HG03060 (cell line): Measurements from ENCODE around the gene DLG2.
"Not testable (repeated sequence)": the region's sequence is repeated elsewhere in the genome, so short reads cannot be mapped to it uniquely, and the experiment has no call there.

Experiments
- ATAC-seq: cut with Tn5 transposase; IDR thresholded peaks from one replicate; pipeline ENCODE4 v1.9.1; 2021; ENCODE audit warnings: low read depth, moderate number of reproducible peaks; ENCODE audit not compliant: unreplicated experiment

The DLG2 gene

DNA sequence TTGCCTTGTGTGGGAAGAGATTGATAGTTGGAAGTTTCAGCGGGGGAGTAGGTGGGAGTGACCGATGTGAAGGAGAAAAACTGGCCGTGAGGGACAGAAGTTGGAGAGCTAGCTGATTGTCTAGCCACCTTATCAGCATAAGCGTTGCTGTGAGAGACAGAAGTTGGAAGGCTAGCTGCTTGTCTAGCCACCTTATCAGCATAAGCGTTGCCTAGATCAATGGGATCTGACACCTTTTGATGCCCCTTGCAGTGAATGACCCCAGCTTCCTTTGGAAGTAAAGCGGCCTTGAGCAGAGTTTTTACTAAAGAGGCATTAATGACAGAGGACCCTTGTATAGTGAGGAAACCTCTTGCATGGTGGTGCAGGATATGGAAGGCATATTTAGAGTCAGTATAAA is 2183.3 kb downstream of the DLG2 start:
- ATAC-seq: not testable (repeated sequence)

DNA sequence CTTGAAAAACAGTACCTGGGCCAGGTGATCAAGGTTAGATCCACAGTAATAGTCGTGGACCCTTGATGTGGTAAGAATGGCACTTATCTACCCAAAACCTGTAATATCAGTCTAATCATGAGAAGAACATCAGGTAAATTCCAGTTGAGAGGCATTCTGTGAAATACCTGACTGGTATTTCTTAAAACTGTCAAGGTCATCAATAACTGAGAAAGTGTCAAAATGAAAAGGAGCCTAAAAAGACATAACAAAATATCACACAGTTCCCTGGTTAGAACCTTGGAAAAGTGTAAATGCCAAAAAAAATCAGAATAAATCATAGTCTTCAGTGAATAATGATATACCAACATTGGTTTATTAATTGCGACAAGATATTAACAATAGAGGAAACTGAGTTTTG is 2185.5 kb downstream of the DLG2 start:
- no peak for ATAC-seq

DNA sequence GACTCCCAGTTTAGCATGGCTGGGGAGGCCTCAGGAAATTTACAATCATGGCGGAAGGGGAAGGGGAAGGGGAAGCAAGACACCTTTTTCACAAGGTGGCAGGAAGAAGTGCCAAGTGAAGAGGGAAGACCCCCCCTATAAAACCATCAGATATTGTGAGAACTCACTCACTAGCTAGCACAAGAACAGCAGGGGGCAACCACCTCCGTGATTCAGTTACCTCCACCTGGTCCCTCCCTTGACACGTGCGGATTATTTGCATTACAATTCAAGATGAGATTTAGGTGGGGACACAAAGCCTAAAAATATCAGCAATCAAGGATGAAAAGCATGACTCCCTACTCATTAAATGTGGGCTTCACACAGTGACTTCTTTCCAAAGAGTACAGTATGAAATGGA is 2186.0 kb downstream of the DLG2 start:
- ATAC-seq: no peak

DNA sequence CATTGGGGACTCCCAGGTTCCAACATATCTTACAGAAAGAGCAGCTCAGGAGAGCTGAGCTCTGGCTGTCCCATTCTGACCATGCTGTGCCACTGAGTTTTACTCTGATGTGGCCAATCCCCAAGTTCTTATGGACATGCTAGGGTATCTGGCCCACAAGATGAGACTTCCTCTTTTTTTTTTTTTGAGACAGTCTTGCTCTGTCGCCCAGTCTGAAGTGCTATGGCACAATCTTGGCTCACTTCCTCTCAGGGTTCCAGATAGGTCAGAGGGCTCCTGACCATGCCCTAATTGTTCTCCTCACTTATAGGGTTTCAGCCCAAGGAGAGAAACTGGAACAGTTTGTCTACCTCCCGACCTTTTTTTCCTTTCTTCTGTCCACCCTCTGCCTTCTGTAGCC is 2188.7 kb downstream of the DLG2 start:
- no peak for ATAC-seq

DNA sequence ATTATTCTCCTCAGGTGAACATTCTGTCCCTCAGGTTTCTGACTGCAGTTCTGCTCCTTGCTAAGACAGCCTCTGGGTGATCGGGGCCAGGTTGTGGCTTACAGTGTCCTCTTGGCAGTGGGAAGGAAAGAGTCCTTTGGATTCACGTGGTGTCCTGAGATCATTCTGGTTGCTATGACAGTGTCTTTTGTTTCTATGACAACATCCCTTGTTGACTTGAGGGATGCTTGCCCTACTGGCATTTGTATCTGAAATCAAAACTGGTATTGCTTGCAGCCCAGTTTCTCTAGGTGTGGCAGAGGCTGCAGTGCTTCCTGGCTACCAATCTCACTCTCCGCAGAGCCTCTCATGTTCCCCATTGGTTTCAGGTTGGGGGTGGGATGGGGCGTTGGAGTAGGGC is 2189.2 kb downstream of the DLG2 start:
- ATAC-seq: no peak

DNA sequence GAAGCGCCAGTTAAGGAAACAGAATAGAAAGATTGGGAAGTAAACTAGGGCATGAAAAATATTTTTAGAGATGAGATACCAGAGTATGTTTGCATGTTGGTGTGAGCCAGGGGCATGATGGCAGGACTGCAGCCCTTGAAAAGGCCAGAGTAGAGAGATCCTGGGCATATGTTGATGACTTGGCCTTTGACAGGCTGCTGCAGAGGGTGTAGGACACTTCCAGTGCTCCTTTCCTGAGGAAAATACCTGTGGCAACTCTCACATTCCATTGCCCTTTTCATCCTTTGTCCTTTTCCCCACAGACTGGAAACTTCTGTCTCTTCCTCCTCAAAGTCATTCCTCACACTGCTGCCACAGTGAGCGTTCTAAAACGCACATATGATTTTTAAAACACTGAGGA is 2190.3 kb downstream of the DLG2 start:
- ATAC-seq: no peak

DNA sequence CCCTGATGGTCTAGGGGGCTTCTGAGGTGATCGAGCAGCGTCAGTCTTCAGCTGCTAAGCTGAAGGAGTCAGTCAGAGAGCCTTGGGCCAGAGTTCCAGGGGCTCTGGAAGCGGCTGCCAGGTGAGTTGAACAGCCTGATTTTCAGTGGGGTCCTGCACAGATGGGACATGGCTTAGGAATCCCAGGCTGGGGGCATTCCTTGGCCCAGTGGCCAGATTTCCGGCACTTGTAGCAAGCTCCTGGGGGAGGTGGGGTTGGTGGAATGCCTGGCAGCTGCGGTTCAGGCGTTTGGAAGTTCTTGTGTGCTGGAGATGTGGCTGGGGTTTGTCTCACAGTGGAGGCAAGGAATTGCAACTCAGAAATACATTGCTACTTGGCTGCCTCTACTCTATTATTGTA is 2192.3 kb downstream of the DLG2 start:
- not testable (repeated sequence) for ATAC-seq

DNA sequence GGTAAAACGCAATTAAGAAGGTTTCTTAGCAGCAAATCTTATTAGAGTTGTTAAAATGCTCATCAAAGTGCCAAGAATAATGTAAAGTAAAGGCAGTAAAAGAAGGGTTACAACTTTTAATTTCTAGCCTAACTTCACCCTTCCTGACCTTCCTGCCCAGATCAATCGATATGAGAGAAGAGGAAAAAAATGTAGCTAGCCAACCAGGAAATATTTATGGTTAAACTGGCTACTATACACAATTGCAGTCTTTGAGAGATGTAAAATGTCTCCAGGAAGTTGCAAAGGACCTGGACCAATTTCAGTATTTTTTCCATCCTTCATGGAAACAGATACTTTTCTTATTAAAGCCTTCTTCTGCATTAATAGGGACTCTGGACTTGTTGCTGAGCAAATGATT is 2199.2 kb downstream of the DLG2 start:
- no peak for ATAC-seq

DNA sequence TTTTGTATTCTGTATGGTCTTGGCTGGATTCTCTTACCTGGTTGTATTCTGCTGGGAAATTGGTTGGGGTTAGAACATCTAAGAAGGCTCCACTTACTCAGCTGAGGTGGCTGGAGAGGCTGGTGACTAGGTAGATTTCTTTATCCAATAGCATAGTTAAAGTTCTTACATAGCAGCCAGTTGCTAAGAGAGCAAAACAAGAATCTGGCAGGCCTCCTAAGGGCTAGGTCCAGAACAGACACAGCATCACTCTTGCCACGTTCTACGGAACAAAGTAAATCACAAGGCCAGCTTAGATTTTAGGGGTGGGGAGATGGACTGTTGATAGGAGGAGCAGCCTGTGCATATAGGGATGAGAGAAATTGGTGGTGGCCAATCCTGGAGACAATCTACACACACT is 2199.6 kb downstream of the DLG2 start:
- ATAC-seq: no peak

DNA sequence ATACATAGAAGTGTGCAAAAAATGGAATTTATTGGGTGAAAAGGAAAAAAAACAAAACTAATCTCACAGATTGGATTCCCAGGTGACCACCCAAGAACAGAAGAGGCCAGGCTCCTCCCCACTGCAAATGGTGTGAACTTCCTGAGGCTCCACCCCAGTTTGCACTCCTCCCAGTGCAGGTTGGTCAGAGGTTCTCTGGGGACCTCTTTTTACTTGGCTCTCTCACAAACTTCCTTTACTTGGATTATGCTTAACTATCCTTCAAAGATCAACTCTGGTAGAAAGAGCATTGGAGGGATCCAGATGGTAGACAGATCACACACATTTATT is 2202.0 kb downstream of the DLG2 start:
- no peak for ATAC-seq

DNA sequence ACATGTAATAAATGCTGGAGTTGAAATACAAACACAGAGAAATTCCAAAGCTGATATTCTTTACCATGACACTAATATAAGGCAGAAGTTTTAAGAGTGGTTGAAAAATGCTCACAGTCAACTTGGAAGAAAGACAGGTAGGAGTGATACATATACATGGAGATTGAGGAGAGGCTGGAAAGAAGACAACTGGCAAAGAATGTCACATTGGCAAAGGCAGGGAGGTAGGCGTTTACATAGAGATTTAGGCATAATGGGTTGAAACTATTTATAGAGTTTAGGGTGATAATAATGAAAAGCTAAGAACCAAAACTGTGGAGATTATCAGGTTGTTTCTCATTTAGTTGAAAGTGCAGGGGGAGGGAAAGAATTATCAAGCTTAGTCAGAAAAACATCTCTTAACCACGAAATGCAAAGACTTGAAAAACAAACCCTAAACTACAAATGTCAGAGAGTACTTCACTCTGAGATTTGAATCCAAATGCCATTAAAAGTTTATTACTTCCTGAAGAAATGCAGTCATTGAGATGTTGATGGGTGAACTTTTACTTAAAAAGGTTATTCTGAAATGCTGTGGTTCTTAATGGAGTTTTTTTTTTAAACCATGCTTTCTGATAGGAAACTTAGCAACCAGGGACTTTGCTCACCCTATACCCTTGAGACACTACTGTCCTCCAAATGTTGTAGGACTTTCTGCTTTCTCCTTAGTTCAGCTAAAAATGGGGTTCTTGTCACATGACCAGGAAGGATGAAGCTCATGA is 2202.6 kb downstream of the DLG2 start:
- ATAC-seq: no peak

DNA sequence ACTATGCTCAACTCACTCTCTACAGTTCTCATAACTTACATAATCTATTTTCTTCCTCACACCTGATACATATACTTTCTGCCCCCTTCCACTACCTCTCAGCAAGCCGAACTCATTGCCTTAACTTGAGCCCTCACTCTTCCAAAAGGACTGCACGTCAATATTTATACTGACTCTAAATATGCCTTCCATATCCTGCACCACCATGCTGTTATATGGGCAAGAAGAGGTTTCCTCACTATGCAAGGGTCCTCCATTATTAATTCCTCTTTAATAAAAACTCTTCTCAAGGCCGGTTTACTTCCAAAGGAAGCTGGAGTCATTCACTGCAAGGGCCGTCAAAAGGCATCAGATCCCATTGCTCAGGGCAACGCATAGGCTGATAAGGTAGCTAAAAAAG is 2204.5 kb downstream of the DLG2 start:
- not testable (repeated sequence) for ATAC-seq

DNA sequence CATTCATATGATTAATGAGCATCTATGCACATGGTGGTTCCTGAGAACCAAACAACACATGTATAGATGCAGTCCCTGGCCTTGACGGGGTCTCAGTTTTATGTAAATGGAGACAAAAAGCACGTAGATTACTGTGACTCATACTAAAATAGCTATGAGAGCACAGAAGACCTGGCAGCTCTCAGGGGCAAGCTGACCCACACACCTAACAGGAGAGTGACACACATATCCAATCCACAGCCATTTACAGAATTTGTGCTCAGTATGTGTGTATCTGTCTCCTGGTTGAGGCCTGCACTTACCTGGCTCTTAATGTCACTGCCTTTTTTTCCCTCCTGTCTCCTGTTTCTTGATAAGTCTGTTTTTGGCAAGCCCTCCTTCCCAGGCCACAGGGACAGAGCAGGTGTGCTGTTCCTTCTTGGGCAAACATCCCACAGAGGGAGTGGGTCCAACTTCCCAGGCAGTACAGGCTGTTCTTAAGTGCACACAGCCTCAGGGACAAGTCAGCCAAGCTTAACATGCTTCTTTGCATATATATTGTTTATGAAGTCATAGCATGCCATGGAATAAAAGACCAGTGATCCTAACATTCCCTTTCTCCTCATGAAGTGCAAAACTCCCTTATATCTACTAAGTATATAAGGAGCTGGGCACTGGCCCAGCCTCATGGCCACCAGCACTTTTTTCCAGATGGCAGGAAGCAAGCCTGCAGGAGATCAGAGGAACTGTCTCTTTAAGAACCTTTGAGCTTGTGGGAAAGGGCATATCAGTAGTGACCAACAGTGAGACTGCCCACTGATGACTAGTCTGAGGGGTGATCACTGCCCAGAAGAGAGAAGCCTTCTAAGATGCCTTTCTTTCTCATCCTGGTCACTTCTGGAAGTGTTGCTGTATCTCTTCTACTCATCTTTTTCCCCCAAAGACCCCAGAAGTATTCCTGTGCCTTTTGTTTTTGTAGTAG is 2216.3 kb downstream of the DLG2 start:
- ATAC-seq: no peak

DNA sequence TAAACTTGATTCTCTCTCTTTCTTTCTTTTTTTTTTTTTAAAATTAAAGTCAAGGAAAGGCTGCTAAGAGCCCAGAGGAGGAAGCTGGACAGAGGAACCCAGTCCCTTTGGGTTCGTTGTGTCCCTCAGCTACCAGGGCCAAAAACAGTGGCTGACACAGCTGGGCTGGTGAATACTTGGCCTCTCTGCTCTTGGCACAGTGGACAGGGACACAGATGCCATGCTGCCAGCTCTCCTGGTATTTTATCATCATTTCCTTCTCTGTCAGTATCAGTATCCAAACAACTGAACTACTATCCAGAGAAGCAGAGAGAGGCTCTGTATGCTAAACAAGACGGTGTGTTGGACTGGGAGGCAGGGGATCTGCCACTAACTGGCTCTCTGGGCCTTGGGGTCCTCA is 2217.3 kb downstream of the DLG2 start:
- no peak for ATAC-seq

DNA sequence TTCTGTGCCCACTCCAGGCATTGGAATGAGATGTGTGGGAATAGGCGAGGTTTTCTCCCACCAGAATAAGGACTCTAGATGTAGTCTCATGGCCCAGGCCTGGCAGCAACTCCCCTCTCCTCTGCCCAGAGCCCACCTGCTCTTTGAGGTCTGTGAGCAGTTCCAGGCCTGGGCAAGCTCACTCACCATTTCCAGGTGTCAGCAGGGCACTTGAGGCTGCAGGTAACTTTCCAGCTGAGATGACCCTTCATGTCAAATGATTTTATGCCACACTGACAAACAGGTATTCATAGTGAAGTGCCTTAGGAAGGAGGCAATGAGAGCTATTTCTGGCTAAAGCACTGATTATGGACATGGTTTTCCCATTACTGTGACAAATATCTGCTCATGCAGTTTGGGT is 2217.7 kb downstream of the DLG2 start:
- ATAC-seq: no peak

DNA sequence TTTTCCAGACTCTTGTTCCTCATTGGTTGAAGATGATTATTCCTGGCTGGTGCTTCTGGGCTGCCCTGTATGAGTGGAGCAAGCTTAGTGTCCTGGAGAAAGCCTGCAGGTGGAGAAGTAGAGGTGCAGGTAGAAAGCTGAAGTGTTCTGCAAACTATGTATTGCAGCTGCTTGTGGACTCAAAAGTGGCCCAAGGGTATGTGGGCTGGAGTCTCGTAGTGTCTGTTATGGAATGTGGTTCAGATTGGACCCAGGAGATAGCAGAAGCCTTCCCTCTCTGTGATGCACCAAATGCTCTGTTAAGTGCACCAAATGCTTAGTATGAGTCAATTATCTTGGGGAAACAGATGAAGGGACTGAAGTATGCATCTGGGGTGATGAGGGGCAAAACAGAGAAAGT is 2218.2 kb downstream of the DLG2 start:
- no peak for ATAC-seq
